Natural killer cell (primary cell): ENCODE measurements around the gene KANSL3. TPM values are rescaled to one million over a fixed set of nuclear protein-coding genes. Genes with fewer than 3 reads are reported as not detected.

Experiments
- ATAC-seq, 3 donors: fragments of 150-1000 bp in 2 of 3; fragments of 200-7000 bp in 1 of 3; cut with Tn5 transposase; 1 replicate in 1 of 3; 2 replicates in 2 of 3; pipeline ENCODE4 v1.10.0; 2021; ENCODE audit warnings: mild to moderate bottlenecking in 2 of 3, moderate library complexity in 2 of 3
- DNase-seq, 2 donors: peaks; one replicate each; pipeline versions ENCODE4 v3.0.0 to v3.0.0-alpha.2; 2013 to 2021; ENCODE audit warnings: mixed read lengths in 1 of 2
- H3K27ac ChIP-seq: one replicate; pipeline ENCODE4 v1.5.1; 2013; ENCODE audit warnings: mild to moderate bottlenecking, low read length
- H3K27me3 ChIP-seq: one replicate; pipeline ENCODE4 v1.6.1; 2013; ENCODE audit warnings: low read length; ENCODE audit not compliant: control insufficient read depth, insufficient read depth
- H3K36me3 ChIP-seq: one replicate; pipeline ENCODE4 v1.6.1; 2013; ENCODE audit warnings: low read length; ENCODE audit not compliant: control insufficient read depth, insufficient read depth
- H3K4me1 ChIP-seq: one replicate; pipeline ENCODE4 v1.6.1; 2013; ENCODE audit warnings: low read length; ENCODE audit not compliant: control insufficient read depth, insufficient read depth
- H3K4me3 ChIP-seq: one replicate; pipeline ENCODE4 v1.5.1; 2013; ENCODE audit warnings: low read length
- H3K9me3 ChIP-seq: one replicate; pipeline ENCODE4 v1.6.1; 2013; ENCODE audit warnings: low read length; ENCODE audit not compliant: control insufficient read depth, insufficient read depth
- H3K27ac Mint-ChIP-seq, 2 donors: one replicate each; pipeline ENCODE4 v1.8.0; 2022; ENCODE audit warnings: mild to moderate bottlenecking in 2 of 2, mixed read lengths in 2 of 2, moderate library complexity in 1 of 2
- H3K27me3 Mint-ChIP-seq, 2 donors: one replicate each; pipeline ENCODE4 v1.8.0; 2022; ENCODE audit warnings: low read depth in 2 of 2, mixed read lengths in 2 of 2
- H3K36me3 Mint-ChIP-seq: one replicate; pipeline ENCODE4 v1.8.0; 2022; ENCODE audit warnings: mixed read lengths
- H3K4me1 Mint-ChIP-seq, 2 donors: one replicate each; pipeline ENCODE4 v1.8.0; 2022; ENCODE audit warnings: mixed read lengths in 2 of 2
- H3K4me3 Mint-ChIP-seq: one replicate; pipeline ENCODE4 v1.8.0; 2022; ENCODE audit warnings: mild to moderate bottlenecking, moderate library complexity, mixed read lengths
- H3K9me3 Mint-ChIP-seq, 2 donors: one replicate each; pipeline ENCODE4 v1.8.0; 2022; ENCODE audit warnings: mixed read lengths in 2 of 2
- WGBS: methylation state at CpG from one replicate; pipeline ENCODE4 v1.1.7; 2013; ENCODE audit warnings: missing lambda C conversion rate; ENCODE audit not compliant: insufficient coverage; 5-methylcytosine and 5-hydroxymethylcytosine counted together
- intact Hi-C: fragments of 100-400 bp; cut with micrococcal nuclease; formaldehyde crosslinking; loops from one replicate; pipeline ENCODE4 v1.14.2; 2022
- total RNA-seq, 4 donors: library from RNA; stranded (reverse); fragments of 120-200 nt in 1 of 4; gene quantifications; one replicate each; pipeline versions ENCODE4 v1.2.3 to v1.2.4, GENCODE V29; 2013 to 2022
- TF ChIP-seq, protein P1 (sequence below): fragments of 200-600 bp; IDR thresholded peaks from one replicate; pipeline ENCODE4 v1.8.0; 2022; ENCODE audit warnings: antibody characterized with exemption

The KANSL3 gene
- total RNA-seq, 3 donors from 2014 or later (not counting 1 experiment from before 2014, with no cell fraction given): 73.9 to 98.0 (median 83.5) TPM

DNA sequence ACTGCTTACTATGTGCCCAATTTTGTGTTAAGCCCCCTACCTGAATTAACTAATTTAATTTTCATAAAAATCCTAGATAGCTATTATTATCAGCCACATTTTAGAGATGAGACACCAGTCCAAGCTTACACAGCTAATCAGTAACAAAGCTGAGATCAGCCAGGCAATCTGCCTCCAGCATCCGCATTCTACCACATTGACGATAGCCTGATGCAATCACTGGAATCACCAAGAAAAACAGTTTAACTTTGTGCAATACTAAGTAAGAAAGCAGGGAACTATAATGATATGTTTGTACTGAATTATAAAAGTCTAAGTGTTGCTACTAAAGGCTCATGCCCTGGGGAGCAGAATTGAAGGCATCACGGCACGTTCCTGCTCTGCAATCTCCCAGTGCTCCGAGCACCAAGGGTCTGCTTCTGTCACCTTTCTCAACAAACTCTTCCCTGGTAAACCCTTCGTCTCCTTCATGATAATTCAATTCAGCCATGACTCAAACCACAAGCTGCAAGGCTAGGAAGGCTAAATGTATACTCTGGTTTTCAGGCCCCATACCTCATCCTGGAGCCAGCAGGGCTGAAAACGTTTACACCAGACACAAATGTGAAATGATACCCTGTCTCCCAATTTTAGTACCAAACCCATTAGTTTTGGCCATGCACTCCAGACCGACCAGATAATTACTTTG lies 19.4 kb downstream of the KANSL3 start:
- Histone ChIP-seq H3K4me1 (peaks cover 18% of the 10 kb centered on the region), H3K27ac (no peak overlapping the region), H3K4me3 (no peak overlapping the region), H3K36me3 (peaks cover 28% of the 10 kb centered on the region), H3K27me3 (no peaks in the 10 kb centered on the region), H3K9me3 (no peaks in the 10 kb centered on the region)
- H3K27me3 Mint-ChIP-seq: no peaks in the 10 kb centered on the region
- peak overlapping the region in 1 of 2 donors; percentile 58 for H3K27ac Mint-ChIP-seq
- ATAC-seq: peak in 1 of 3 donors; percentile 52
- no peak overlapping the region for H3K4me3 Mint-ChIP-seq
- intact Hi-C loops: loop anchor here (5.0 kb wide), 1 partner anchor 81 kb away; the partner anchor contains the start of gene ARID5A
- H3K9me3 Mint-ChIP-seq: no peaks in the 10 kb centered on the region
- TF ChIP-seq, protein P1, sequence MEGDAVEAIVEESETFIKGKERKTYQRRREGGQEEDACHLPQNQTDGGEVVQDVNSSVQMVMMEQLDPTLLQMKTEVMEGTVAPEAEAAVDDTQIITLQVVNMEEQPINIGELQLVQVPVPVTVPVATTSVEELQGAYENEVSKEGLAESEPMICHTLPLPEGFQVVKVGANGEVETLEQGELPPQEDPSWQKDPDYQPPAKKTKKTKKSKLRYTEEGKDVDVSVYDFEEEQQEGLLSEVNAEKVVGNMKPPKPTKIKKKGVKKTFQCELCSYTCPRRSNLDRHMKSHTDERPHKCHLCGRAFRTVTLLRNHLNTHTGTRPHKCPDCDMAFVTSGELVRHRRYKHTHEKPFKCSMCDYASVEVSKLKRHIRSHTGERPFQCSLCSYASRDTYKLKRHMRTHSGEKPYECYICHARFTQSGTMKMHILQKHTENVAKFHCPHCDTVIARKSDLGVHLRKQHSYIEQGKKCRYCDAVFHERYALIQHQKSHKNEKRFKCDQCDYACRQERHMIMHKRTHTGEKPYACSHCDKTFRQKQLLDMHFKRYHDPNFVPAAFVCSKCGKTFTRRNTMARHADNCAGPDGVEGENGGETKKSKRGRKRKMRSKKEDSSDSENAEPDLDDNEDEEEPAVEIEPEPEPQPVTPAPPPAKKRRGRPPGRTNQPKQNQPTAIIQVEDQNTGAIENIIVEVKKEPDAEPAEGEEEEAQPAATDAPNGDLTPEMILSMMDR: no peak
- no peaks in the 10 kb centered on the region for H3K36me3 Mint-ChIP-seq
- no peak for DNase-seq
- H3K4me1 Mint-ChIP-seq: peaks cover 44 to 46% of the 10 kb centered on the region in 2 donors
- 86% methylated on average over 8 of the region's 8 CpGs for WGBS

DNA sequence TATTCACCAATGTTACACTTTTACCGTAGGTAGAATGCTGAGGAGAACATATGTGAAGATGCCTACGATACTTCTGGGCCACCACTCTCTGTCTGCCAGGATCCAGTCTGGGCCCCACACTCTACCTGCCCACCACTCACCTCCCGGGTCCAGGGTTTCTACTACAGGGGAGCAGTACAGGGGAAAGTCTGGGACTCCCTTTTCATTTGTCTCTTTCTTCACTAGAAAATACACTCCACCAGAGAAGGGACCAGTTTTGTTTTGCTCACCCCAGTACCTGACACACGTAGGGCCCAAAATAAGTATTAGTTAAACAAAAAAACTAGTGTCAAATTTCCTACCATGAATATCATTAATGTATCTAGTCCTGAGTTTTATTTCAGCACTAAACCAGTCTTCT lies 21.1 kb downstream of the KANSL3 start:
- ATAC-seq: no peak
- Histone ChIP-seq H3K27me3 (no peaks in the 10 kb centered on the region), H3K27ac (peak overlapping the region; percentile 52), H3K4me1 (peaks cover 18% of the 10 kb centered on the region), H3K36me3 (peaks cover 40% of the 10 kb centered on the region), H3K4me3 (no peak overlapping the region), H3K9me3 (no peaks in the 10 kb centered on the region)
- Mint-ChIP-seq H3K4me1 (peaks cover 31 to 33% of the 10 kb centered on the region in 2 donors), H3K27ac (peak overlapping the region; percentile 94), H3K36me3 (peaks cover 5% of the 10 kb centered on the region), H3K4me3 (peak overlapping the region; percentile 93), H3K27me3 (no peaks in the 10 kb centered on the region), H3K9me3 (no peaks in the 10 kb centered on the region)
- intact Hi-C loops: loop anchor here (1.0 to 5.0 kb wide), 3 partner anchors 20 to 143 kb away; partner anchors contain the start of genes ARID5A and CNNM4
- WGBS: 76% methylated on average over 4 of the region's 4 CpGs
- TF ChIP-seq, protein P1: no peak
- DNase-seq: no peak

- TF ChIP-seq, protein P1: no peak
- Mint-ChIP-seq H3K9me3 (no peaks in the 10 kb centered on the region), H3K4me3 (peak overlapping the region; percentile 93), H3K4me1 (peaks cover 31 to 33% of the 10 kb centered on the region in 2 donors), H3K27me3 (no peaks in the 10 kb centered on the region), H3K27ac (peak overlapping the region; percentile 94), H3K36me3 (peaks cover 10% of the 10 kb centered on the region)
- H3K4me1 ChIP-seq: peaks cover 18% of the 10 kb centered on the region
- WGBS: 84% methylated on average over 5 of the region's 6 CpGs
- no peak overlapping the region for H3K4me3 ChIP-seq
- ATAC-seq: no peak
- intact Hi-C loops: loop anchor here (5.0 kb wide), 1 partner anchor 79 kb away; the partner anchor contains the start of gene ARID5A
- H3K27ac ChIP-seq: peak overlapping the region; percentile 52
- DNase-seq: no peak
- no peaks in the 10 kb centered on the region for H3K9me3 ChIP-seq
- peaks cover 45% of the 10 kb centered on the region for H3K36me3 ChIP-seq
- H3K27me3 ChIP-seq: no peaks in the 10 kb centered on the region
Observed at GRCh38 chr2:96616535-96616934, 21.6 kb downstream of the KANSL3 start.
